DOHH2 (cell line): ENCODE measurements around the gene DEFB112.

Experiments
- EZH2phosphoT487 ChIP-seq: fragments of 200-600 bp; sonication (generic); IDR thresholded peaks from 2 replicates; pipeline ENCODE4 v1.6.1; 2017; ENCODE audit warnings: borderline replicate concordance, mild to moderate bottlenecking, antibody characterized with exemption, low read length, moderate library complexity, mixed read lengths
- TF ChIP-seq, protein P1 (sequence below): fragments of 200-600 bp; sonication (generic); IDR thresholded peaks from one replicate; pipeline ENCODE4 v1.5.1; 2014; ENCODE audit warnings: antibody characterized with exemption, mild to moderate bottlenecking, low read depth, low read length; ENCODE audit not compliant: poor library complexity, severe bottlenecking

- TF ChIP-seq, protein P1, sequence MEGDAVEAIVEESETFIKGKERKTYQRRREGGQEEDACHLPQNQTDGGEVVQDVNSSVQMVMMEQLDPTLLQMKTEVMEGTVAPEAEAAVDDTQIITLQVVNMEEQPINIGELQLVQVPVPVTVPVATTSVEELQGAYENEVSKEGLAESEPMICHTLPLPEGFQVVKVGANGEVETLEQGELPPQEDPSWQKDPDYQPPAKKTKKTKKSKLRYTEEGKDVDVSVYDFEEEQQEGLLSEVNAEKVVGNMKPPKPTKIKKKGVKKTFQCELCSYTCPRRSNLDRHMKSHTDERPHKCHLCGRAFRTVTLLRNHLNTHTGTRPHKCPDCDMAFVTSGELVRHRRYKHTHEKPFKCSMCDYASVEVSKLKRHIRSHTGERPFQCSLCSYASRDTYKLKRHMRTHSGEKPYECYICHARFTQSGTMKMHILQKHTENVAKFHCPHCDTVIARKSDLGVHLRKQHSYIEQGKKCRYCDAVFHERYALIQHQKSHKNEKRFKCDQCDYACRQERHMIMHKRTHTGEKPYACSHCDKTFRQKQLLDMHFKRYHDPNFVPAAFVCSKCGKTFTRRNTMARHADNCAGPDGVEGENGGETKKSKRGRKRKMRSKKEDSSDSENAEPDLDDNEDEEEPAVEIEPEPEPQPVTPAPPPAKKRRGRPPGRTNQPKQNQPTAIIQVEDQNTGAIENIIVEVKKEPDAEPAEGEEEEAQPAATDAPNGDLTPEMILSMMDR, result no peak
- no peak for TF ChIP-seq EZH2phosphoT487
These were observed 40.2 kb upstream of the DEFB112 start for GRCh38 chr6:50089911-50090310.
